ENCODE results near the gene NAB2. TPM values are rescaled to one million over a fixed set of nuclear protein-coding genes. Genes with fewer than 3 reads are reported as not detected.

The NAB2 gene
- total RNA-seq, 4 donors from 2014 or later, result 28.2 to 52.5 (median 36.9) TPM

GRCh38 chr12:57044889-57045288 is 44.0 kb upstream of the NAB2 start:
- DNase-seq (ENCODE audit: low spot score in 2 of 2), result no peak
- Histone ChIP-seq H3K27me3 (peaks cover 5% of the 10 kb centered on the region), H3K36me3 (no peaks in the 10 kb centered on the region), H3K4me1 (no peaks in the 10 kb centered on the region), H3K9me3 (no peaks in the 10 kb centered on the region), H3K4me3 (no peak overlapping the region), H3K27ac (no peak overlapping the region)
- 96% methylated on average over 3 of the region's 3 CpGs for WGBS
- TF ChIP-seq POLR2A (IDR thresholded peaks at IDR 0.05) (no peak), EP300 (IDR thresholded peaks at IDR 0.05) (no peak), CTCF (IDR thresholded peaks at IDR 0.05) (no peak), POLR2AphosphoS5 (IDR thresholded peaks at IDR 0.05) (no peak)

- TF ChIP-seq POLR2A (IDR thresholded peaks at IDR 0.05) (no peak), CTCF (IDR thresholded peaks at IDR 0.05) (no peak), EP300 (IDR thresholded peaks at IDR 0.05) (no peak), POLR2AphosphoS5 (IDR thresholded peaks at IDR 0.05) (no peak)
- Histone ChIP-seq H3K4me3 (no peak overlapping the region), H3K27ac (no peak overlapping the region), H3K4me1 (no peaks in the 10 kb centered on the region), H3K27me3 (peaks cover 5% of the 10 kb centered on the region), H3K36me3 (no peaks in the 10 kb centered on the region), H3K9me3 (no peaks in the 10 kb centered on the region)
- no peak for DNase-seq (ENCODE audit: low spot score in 2 of 2)
- 59% methylated on average over 6 of the region's 6 CpGs for WGBS
Measured at GRCh38 chr12:57046086-57046791, 42.7 kb upstream of the NAB2 start.

GRCh38 chr12:57046947-57047890 is 41.7 kb upstream of the NAB2 start:
- H3K4me1 ChIP-seq, result no peaks in the 10 kb centered on the region
- no peak overlapping the region for H3K27ac ChIP-seq
- H3K36me3 ChIP-seq, result no peaks in the 10 kb centered on the region
- no peaks in the 10 kb centered on the region for H3K9me3 ChIP-seq
- TF ChIP-seq POLR2AphosphoS5 (IDR thresholded peaks at IDR 0.05), result no peak
- TF ChIP-seq CTCF (IDR thresholded peaks at IDR 0.05), result no peak
- TF ChIP-seq EP300 (IDR thresholded peaks at IDR 0.05), result no peak
- TF ChIP-seq POLR2A (IDR thresholded peaks at IDR 0.05), result no peak
- no peak overlapping the region for H3K4me3 ChIP-seq
- H3K27me3 ChIP-seq, result peaks cover 5% of the 10 kb centered on the region
- 68% methylated on average over 10 of the region's 10 CpGs for WGBS
- DNase-seq (ENCODE audit: low spot score in 2 of 2), result no peak

- no peaks in the 10 kb centered on the region for H3K4me1 ChIP-seq
- TF ChIP-seq CTCF (IDR thresholded peaks at IDR 0.05) (no peak), POLR2A (IDR thresholded peaks at IDR 0.05) (no peak), POLR2AphosphoS5 (IDR thresholded peaks at IDR 0.05) (no peak), EP300 (IDR thresholded peaks at IDR 0.05) (no peak)
- peaks cover 2% of the 10 kb centered on the region for H3K27me3 ChIP-seq
- WGBS, result 91% methylated on average over 1 of the region's 1 CpG
- H3K27ac ChIP-seq, result no peak overlapping the region
- H3K36me3 ChIP-seq, result no peaks in the 10 kb centered on the region
- no peak for DNase-seq (ENCODE audit: low spot score in 2 of 2)
- no peak overlapping the region for H3K4me3 ChIP-seq
- no peaks in the 10 kb centered on the region for H3K9me3 ChIP-seq
Measured at GRCh38 chr12:57047981-57048380, 40.9 kb upstream of the NAB2 start.
